Vagina (tissue), 2 donors: ENCODE data around the gene WDR75.

ENCODE experiments used
- POLR2A ChIP-seq, 2 donors: fragments of 450-650 bp; IDR thresholded peaks; one replicate each; pipeline ENCODE4 v1.6.1; 2017; ENCODE audit warnings: antibody characterized with exemption in 2 of 2, mild to moderate bottlenecking in 2 of 2, moderate library complexity in 2 of 2
- TF ChIP-seq, protein P1 (sequence below), 3 experiments: fragments of 450-650 bp in 2 of 3; fragments of 200-600 bp in 1 of 3; sonication (generic) in 1 of 3; IDR thresholded peaks; one replicate each; pipeline ENCODE4 v1.5.1; 2017 to 2019; ENCODE audit warnings: antibody characterized with exemption in 3 of 3, mild to moderate bottlenecking in 2 of 3, moderate library complexity in 2 of 3

DNA sequence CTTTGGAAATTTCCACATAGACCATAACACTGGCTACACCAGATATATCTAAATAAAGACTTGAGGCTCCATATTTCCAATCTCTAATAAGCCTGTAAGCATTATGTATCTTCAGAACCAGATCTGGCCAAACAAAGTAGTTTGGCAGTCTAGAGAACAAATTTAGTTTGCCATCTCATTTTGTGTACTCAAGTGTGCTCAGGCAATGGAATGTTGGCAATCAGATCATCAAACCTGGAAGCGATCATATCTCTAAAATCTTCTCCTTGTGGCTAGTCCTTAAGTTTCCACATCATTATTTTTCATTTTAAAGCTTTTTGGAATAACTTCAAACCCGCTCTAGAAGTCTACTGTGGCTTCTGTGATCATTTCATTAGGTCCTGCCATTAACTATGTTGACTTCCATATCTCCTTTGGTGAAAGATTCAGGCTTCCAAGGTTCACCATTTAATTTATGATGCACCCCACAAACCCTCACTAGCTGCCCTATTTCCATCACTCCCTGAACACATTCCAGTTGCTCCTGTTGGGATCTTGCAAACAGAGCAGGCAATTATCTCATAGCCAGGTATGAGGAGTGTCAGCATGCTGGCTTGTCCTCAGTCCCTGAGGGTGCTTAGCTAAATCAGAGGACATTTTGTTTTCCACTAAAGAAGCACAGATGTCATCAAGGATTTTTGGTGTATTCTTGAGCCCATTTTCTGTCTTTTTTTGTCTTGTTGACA lies 46.2 kb downstream of the WDR75 start:
- TF ChIP-seq, protein P1, sequence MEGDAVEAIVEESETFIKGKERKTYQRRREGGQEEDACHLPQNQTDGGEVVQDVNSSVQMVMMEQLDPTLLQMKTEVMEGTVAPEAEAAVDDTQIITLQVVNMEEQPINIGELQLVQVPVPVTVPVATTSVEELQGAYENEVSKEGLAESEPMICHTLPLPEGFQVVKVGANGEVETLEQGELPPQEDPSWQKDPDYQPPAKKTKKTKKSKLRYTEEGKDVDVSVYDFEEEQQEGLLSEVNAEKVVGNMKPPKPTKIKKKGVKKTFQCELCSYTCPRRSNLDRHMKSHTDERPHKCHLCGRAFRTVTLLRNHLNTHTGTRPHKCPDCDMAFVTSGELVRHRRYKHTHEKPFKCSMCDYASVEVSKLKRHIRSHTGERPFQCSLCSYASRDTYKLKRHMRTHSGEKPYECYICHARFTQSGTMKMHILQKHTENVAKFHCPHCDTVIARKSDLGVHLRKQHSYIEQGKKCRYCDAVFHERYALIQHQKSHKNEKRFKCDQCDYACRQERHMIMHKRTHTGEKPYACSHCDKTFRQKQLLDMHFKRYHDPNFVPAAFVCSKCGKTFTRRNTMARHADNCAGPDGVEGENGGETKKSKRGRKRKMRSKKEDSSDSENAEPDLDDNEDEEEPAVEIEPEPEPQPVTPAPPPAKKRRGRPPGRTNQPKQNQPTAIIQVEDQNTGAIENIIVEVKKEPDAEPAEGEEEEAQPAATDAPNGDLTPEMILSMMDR (IDR thresholded peaks at IDR 0.05), result no peak
- TF ChIP-seq POLR2A (IDR thresholded peaks at IDR 0.05), result no peak
